Inflammatory macrophage (primary cell): ENCODE results near the gene STIM2.
A peak's percentile ranks its signal among the peaks of the same experiment; 100 is the strongest.
"Not testable (repeated sequence)": the region's sequence is repeated elsewhere in the genome, so short reads cannot be mapped to it uniquely, and the experiment has no call there.

Experiments used
- DNase-seq, 2 donors: peaks; one replicate each; pipeline ENCODE4 v3.0.0-alpha.2; 2020 to 2022

STIM2 gene

GRCh38 chr4:26870576-26871262 is 10.1 kb downstream of the STIM2 start:
- DNase-seq: no peak

- DNase-seq: no peak
These were observed 11.0 kb downstream of the STIM2 start for GRCh38 chr4:26871611-26872010.

DNA sequence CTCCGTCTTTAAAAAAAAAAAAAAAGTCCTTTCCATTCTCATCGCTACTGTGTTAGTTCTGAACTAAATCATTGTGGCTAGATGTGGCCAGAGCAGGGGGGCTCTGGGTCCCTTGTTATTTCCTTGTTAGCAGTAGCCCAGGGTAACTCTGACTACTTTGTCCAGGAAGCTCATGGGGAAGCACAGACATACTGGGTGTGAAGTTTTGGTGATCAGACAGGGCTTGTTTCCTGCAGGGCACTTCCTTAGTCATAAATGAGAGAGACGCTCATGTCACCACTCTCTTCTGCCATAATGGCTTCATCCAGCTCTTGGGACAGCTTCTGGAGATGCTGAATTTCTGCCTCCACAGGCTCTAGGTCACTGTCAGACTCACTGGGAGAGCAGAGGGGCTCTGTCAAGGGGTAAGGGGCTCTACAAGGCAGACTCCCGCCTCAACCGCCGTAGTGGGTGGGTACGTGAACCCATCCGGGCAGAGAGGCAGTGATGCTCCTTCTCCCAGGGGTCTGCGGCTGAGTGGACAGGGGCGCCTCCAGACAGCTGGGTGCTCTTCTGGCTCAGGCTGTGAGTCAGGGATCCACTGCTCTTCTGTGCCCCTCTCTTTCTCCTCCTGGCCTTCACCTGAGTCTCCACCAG is 12.9 kb downstream of the STIM2 start:
- DNase-seq: peak; percentile 23 to 35

DNA sequence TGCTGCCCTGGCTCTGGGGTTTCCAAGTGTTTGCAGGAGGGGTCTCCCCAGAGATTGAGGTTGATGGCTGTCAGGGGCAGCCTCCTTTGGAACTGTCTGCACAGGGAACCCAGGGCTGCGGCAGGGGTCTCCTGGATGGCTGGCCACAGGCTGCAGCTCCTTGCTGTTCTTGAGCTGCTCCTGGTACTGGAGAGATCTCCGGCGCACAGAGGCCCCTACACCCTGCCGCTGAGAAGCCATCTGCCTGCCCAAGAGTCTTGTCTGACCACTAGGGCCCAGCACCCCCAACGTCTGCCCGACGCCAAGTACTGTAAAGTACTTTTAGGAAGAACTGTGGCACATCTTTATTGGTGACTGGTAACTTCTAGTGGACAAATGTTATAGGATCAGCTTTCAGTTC is 13.5 kb downstream of the STIM2 start:
- no peak for DNase-seq

DNA sequence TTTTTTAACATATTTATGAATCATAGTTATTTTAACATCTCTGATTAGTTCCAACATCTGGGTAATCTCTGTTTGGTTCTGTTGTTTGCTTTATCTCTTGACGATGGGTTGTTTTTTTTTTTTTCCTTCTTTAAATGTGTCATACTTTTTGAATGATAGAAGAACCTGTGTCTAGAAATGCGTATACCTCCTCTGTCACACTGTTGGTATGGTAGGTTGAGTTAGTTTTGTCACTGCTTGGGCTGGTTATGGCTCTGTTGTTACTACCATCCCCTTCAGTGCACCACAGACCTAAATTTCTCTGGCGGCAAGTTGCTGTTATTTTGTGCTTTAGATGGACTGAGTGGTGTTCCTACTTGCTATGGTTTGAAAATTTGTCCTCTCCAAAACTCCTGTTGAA is 16.8 kb downstream of the STIM2 start:
- no peak for DNase-seq

GRCh38 chr4:26877961-26878360 is 17.3 kb downstream of the STIM2 start:
- DNase-seq: no peak

- DNase-seq: no peak
These were observed 18.3 kb downstream of the STIM2 start for GRCh38 chr4:26878794-26879391.

GRCh38 chr4:26879805-26880204 is 19.2 kb downstream of the STIM2 start:
- DNase-seq: no peak

DNA sequence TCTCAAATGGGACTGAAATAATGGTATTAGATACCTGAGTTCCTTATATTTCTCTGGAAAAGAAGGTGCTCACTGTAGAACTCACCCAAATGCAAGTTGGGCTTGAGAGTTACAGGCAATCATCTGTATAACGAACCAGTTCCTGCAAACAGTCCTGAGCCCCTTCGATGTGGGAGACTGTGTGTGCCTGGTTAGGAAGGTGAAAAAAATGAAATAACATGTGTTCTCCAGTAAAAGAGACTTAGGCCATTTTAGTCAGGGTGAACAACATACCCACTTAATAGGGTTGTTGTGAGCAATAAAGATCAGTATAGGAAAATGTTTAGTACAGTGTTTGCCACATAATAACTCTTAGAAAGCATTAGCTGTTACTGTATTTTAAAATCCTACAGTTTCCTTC is 23.4 kb downstream of the STIM2 start:
- no peak for DNase-seq

GRCh38 chr4:26884486-26884988 is 23.9 kb downstream of the STIM2 start:
- DNase-seq: no peak

DNA sequence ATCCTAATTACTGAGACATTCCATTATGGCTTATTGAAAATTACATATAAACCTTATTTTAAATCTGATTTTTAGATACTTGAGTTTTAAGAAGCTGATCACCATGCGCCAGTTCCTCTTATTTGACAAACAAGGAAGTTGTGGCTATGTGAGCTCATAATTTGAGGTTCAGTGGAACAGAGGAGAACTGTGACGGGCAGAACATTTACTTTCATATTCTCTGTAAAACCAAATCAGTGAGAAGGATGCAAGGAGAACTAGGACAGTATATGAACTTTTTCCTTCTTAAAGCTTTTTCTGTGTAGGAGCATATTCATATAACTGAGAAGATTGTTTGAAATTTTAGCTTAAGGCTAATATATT is 25.3 kb downstream of the STIM2 start:
- DNase-seq: peak; percentile 87 to 92

DNA sequence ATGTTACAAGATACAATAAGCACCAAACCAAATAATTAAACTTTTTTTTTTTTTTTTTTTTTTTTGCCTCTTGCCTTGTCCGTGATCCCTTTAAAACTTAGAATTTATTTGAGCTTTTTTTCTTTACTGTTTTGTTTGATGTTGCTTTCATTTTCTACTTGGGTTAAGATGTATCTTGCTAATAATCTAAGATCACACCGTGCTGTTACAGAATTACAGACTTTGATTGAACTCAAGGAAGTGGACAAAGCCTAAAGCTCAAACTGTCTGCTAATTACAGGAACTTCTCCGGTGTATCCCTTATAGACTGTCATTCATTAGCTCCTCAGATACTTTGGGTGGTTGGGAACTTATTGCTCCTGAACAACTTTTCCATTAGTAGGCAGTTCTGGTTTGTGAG is 26.5 kb downstream of the STIM2 start:
- DNase-seq: no peak

- no peak for DNase-seq
These were observed 27.2 kb downstream of the STIM2 start for GRCh38 chr4:26887809-26888208.

DNA sequence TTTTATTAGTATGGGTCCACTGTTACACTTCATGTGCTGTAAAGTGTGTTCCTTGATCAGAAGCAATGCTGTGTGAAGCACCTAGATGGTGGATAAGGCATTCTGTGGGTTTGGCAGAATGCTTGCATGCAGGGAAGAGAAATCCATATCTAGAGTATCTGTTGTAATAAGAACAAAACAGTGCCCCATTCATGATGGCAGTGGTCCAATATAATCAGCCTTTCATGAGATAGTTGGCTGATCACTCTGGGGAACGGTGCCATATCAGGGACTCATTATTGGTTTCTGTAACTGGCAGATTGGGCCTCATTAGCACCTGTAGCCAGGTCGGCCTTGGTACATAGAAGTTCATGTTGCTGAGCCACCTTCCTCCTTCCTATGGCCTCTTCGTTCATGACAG is 28.7 kb downstream of the STIM2 start:
- DNase-seq: no peak

DNA sequence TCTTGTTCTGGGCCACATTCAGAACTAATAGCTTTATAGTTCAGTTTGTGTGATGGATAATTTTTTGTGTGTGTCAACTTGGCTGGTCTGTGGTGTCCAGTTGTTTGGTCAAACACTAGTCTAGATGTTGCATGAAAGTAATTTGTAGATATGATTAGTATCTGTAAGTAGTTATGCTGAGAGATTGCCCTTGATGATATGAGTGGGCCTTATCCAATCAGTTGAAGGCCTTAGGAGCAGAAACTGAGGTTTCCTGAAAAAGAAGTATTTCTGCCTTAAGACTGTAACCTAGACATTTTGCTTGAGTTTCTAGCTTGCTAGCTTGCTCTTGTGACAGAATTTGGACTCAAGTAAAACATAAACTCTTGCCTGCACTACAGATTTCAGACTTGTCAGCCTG is 30.4 kb downstream of the STIM2 start:
- no peak for DNase-seq

- no peak for DNase-seq
These were observed 31.2 kb downstream of the STIM2 start for GRCh38 chr4:26891867-26892266.

DNA sequence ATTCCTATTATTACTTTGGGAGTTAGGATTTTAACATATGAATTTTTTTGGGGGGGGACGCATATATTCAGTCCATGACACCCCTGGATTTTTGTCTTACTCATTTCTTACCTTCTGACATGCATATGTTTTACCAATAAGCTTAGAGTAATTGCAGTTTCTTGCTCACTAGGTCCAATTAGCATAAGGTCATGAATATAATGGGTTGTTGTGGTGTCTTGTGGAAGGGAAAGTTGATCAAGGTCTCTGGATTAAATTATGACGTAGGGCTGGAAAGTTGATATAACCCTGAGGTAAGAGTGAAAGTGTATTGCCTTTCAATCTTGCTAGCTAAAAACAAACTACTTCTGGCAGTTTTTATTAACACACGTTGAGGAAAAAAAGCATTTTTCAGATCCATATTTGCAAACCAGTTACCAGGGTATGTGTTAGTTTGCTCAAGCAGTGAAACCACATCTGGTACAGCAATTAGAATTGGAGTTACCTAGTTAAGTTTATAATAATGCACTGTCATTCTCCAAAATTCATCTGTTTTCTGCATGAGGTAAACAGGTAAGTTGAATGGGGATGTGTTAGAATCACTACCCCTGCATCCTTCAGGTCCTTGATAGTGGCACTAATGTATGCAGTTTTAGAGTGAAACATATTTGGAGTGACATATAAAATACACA is 32.0 kb downstream of the STIM2 start:
- no peak for DNase-seq

GRCh38 chr4:26893491-26893890 is 32.9 kb downstream of the STIM2 start:
- no peak for DNase-seq

DNA sequence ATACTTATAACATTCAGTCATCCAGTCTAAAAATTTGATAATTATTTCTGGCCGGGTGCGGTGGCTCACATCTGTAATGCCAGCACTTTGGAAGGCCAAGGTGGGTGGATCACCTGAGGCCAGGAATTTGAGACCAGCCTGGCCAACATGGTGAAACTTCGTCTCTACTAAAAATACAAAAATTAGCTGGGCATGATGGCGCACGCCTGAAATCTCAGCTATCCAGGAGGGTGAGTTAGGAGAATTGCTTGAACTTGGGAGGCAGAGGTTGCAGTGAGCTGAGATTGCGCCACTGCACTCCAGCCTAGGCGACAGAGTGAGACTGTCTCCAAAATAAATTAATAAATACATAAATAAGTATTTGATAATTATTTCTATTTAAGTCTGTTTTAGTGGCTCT is 34.2 kb downstream of the STIM2 start:
- DNase-seq: not testable (repeated sequence)

- DNase-seq: no peak
These were observed 36.0 kb downstream of the STIM2 start for GRCh38 chr4:26896636-26897035.

- DNase-seq: no peak
These were observed 39.4 kb downstream of the STIM2 start for GRCh38 chr4:26899991-26900390.

- DNase-seq: no peak
These were observed 40.1 kb downstream of the STIM2 start for GRCh38 chr4:26900765-26901164.

DNA sequence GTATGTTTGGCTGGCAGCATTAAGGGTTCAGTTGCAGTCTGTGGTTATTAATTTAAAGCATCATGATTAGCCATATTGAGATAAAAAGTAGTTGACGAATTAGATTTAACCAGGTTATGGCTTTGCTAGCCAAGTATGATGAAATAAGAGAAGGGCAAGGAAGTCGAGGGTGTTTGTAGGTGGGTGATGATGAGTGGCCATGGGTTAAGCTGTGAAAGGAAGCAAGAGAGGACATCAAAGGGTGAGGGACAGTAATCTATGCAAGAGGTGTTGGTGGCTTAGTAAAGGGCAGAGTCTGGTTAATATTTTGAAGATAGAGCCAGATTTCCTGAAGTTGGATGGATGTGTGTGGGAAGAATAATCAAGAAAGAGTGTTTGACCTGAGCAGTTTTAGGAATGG is 44.5 kb downstream of the STIM2 start:
- peak; percentile 26 to 31 for DNase-seq
